ENCODE data around the gene TEX11.
"Not testable (repeated sequence)": the region's sequence is repeated elsewhere in the genome, so short reads cannot be mapped to it uniquely, and the experiment has no call there.

Gene TEX11

GRCh38 chrX:70755850-70756249 is 152.7 kb downstream of the TEX11 start:
- no peak for DNase-seq (ENCODE audit: low spot score)

GRCh38 chrX:70754169-70754848 is 154.2 kb downstream of the TEX11 start:
- no peak for DNase-seq (ENCODE audit: low spot score)

GRCh38 chrX:70733774-70734173 is 174.7 kb downstream of the TEX11 start:
- DNase-seq (ENCODE audit: low spot score) = not testable (repeated sequence)

DNA sequence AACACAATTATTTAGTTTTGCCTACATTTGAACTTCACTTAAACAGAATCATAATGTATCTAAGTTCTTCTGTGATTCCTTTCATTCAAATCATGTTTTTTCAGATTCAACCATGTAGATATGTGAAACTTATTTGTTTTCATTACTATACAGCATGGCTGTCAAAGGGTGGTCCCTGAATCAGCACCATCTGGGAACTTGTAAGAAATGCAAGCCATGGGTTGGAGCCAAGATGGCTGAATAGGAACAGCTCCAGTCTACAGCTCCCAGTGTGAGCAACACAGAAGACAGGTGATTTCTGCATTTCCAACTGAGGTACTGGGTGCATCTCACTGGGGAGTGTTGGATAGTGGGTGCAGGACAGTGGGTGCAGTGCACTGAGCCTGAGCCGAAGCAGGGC is 180.6 kb downstream of the TEX11 start:
- not testable (repeated sequence) for DNase-seq (ENCODE audit: low spot score)

- DNase-seq (ENCODE audit: low spot score) = no peak
These were observed 187.8 kb downstream of the TEX11 start for GRCh38 chrX:70720721-70721120.

GRCh38 chrX:70711336-70711735 is 197.2 kb downstream of the TEX11 start:
- not testable (repeated sequence) for DNase-seq (ENCODE audit: low spot score)

DNA sequence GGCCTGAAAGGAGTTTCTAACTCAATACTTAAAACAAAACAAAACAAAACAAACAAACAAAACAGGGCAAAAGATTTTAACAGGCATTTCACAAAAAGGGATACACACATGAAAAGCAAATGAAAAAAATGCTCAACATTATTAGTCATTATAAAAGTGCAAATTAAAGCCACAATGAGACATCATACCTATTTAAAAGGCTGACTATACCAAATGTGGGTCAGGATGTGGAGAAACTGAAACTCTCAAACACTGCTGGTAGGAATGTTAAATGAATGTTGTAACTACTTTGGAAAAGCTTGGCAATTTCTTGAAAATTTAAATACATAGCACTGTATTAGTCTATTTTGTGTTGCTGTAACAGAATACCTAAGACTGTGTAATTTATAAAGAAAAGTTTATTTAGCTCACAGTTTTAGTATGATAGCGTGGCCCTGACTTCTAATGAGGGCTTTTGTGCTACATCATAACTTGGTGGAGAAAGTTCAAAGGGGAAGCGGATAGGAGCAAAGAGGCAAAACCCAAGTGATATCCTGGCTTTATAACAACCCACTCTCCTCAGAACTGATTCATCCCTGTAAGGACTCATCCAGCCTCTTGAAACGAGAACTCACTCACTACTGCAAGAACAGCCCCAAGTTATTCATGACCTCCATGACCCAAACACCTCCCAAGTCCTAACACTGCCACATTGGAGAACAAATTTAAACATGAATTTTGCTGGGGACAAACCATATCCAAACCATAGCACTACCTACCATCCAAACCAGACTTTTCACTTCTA is 214.0 kb downstream of the TEX11 start:
- DNase-seq (ENCODE audit: low spot score) = no peak

DNA sequence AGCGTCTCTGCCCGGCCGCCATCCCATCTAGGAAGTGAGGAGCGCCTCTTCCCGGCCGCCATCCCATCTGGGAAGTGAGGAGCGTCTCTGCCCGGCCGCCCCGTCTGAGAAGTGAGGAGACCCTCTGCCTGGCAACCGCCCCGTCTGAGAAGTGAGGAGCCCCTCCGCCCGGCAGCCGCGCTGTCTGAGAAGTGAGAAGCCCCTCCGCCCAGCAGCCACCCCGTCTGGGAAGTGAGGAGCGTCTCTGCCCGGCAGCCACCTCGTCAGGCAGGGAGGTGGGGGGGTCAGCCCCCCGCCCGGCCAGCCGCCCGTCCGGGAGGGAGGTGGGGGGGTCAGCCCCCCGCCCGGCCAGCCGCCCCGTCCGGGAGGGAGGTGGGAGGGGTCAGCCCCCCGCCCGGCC is 229.1 kb downstream of the TEX11 start:
- DNase-seq (ENCODE audit: low spot score) = not testable (repeated sequence)

GRCh38 chrX:70675284-70675683 is 233.2 kb downstream of the TEX11 start:
- no peak for DNase-seq (ENCODE audit: low spot score)

GRCh38 chrX:70672326-70672725 is 236.2 kb downstream of the TEX11 start:
- no peak for DNase-seq (ENCODE audit: low spot score)

DNA sequence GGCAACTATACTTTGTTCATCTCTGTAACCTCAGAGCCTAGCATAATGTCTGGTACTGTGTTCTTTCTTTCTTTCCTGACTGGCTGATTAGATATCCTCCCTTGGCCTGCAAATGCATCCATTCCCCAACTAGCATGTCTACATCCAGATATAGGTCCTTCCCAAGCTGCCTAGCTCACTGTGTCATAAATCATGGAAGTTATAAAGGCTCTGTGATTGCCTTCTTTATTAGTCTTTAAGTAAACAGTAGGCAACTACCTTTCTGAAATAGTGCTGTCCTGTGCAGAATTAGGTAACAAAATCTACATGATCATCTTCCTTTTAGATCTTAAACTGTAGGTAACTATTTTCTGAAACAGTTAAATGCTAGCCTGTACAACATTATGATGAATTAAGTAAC is 239.4 kb downstream of the TEX11 start:
- DNase-seq (ENCODE audit: low spot score) = no peak

DNA sequence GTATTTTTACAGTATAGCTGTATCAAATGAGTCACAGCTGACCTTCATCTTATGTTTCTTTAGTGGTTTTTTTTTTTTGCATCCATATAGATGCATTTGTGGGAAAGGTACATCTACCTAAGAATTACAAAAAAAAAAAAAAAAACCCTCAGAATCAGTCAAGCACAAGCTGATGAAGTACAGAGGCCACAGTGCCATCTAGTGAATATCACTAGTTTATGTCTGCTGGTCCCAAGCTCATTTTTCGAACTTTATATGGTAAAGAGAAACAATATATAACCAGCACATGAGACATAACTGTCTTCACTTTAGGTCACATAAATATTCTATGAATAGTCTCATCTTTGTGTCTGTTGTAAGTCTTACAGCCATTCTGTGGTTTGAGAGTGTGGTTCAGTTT is 243.8 kb downstream of the TEX11 start:
- peak; percentile 63 for DNase-seq (ENCODE audit: low spot score)

DNA sequence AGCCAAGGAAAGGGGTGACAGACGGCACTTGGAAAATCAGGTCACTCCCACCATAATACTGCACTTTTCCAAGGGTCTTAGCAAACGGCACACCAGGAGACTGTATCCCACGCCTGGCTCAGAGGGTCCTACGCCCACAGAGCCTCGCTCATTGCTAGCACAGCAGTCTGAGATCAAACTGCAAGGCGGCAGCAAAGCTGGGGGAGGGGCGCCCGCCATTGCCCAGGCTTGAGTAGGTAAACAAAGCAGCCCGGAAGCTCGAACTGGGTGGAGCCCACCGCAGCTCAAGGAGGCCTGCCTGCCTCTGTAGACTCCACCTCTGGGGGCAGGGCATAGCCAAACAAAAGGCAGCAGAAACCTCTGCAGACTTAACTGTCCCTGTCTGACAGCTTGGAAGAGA is 247.4 kb downstream of the TEX11 start:
- not testable (repeated sequence) for DNase-seq (ENCODE audit: low spot score)

DNA sequence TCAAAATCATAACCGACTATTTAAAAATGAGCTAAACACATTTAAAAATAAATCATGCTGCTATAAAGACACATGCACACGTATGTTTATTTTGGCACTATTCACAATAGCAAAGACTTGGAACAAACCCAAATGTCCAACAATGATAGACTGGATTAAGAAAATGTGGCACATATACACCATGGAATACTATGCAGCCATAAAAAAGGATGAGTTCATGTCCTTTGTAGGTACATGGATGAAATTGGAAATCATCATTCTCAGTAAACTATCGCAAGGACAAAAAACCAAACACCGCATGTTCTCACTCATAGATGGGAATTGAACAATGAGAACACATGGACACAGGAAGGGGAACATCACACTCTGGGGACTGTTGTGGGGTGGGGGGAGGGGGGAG is 251.0 kb downstream of the TEX11 start:
- not testable (repeated sequence) for DNase-seq (ENCODE audit: low spot score)

GRCh38 chrX:70656304-70656703 is 252.2 kb downstream of the TEX11 start:
- no peak for DNase-seq (ENCODE audit: low spot score)

DNA sequence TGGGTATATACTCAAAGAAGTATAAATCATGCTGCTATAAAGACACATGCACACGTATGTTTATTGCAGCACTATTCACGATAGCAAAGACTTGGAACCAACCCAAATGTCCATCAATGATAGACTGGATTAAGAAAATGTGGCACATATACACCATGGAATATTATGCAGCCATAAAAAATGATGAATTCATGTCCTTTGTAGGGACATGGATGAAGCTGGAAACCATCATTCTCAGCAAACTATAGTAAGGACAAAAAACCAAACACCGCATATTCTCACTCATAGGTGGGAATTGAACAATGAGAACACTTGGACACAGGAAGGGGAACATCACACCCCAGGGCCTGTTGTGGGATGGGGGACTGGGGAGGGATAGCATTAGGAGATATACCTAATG is 260.6 kb downstream of the TEX11 start:
- DNase-seq (ENCODE audit: low spot score) = not testable (repeated sequence)

GRCh38 chrX:70636218-70636617 is 272.3 kb downstream of the TEX11 start:
- no peak for DNase-seq (ENCODE audit: low spot score)

DNA sequence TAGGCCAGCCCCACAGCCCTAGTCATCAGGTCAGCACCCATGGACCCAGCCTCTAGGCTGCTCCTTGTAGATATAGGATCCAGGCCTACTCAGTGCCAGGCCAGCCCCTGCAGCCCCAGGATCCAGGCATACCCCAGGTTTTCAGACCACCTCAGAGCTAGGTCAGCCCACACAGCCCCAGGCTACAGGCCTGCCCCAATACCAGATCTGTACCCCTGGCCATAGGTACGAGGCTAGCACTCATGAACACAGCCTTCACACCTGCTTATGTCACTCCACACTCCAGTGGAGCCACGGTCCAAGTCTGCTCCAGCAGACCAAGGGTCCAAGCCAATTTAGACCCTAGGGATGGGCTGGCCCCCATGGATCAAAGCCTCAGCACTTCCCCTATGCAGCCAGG is 272.8 kb downstream of the TEX11 start:
- DNase-seq (ENCODE audit: low spot score) = no peak

DNA sequence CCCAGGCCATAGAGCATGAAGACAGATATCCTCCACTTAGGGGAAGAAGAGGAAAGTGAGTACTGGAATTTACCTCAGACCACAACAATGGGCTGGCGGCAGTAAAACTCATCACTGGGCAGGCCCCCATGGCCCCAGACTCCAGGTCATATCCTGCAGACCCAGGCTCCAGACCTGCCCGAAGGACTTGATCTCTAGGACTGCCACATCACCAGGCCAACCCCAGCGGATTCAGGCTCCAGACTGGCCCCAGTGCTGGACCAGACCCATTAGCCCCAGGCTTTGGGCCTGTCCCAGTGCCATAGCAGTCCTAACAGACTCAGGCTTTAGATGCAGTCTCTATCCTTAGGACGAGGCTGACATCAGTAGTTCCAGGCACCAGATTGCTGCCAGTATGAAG is 273.3 kb downstream of the TEX11 start:
- DNase-seq (ENCODE audit: low spot score) = no peak

DNA sequence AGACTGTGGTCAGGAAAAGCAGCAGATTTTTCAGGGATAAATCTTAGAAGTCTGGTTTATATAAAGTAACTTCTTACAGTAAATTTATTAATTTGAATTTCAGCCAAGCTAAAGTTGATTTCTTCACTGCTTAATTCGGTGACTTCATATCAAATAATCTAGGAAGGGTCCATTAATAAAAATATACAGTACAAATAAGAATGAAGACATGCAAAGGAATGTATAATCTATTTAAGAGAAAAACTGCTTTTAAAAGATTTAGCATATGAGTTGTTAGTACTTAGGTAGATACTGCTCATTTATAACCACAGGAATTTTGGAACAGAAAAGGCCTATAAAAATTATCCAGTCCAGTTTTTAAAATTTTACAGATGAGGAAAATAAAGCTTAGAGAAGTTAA is 286.8 kb downstream of the TEX11 start:
- no peak for DNase-seq (ENCODE audit: low spot score)

DNA sequence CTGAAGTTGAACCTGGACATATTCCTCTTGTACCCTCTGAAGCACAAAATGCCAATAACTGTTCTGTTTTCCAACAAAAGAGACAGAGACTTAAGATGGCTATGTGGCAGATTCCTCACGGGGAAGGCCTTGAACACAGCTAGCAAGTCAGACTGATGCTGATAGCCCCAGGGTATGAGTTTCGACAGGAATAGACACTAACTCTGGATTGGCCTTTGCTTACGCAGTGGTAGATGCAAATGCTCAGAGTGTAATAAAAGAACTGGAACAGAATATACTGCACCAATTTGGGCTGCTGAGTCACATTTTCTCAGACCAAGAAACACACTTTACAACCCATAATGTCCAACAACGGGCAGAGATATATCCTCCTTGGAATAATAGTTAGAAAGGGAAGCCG is 290.0 kb downstream of the TEX11 start:
- DNase-seq (ENCODE audit: low spot score) = no peak

- no peak for DNase-seq (ENCODE audit: low spot score)
These were observed 295.2 kb downstream of the TEX11 start for GRCh38 chrX:70613295-70613694.

GRCh38 chrX:70605352-70605751 is 303.2 kb downstream of the TEX11 start:
- DNase-seq (ENCODE audit: low spot score) = no peak

DNA sequence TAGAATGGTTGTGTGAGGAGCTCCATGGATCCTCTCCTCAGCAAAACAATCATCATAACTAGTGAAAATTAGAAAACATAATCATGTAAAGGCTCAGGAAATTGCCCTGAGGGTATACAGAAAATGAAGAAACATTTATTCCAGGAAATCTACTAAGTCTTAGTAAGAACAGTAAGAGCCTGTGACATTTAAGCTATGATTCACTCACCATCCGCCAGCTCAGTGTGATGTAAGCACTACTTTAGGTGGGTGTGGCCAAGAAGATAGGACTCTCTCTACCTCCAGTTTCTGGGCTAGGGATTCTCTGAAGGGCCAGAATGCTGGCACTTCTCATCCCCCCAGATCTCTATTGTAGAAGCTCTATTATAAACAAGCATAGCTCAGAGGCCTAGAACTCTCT is 316.4 kb downstream of the TEX11 start:
- peak; percentile 88 for DNase-seq (ENCODE audit: low spot score)
